HG02798 (cell line): ENCODE measurements around the gene PRRC2C.

ENCODE experiments used
- ATAC-seq: cut with Tn5 transposase; IDR thresholded peaks from one replicate; pipeline ENCODE4 v1.9.1; 2021; ENCODE audit warnings: mild to moderate bottlenecking; ENCODE audit not compliant: unreplicated experiment, poor library complexity

PRRC2C gene

DNA sequence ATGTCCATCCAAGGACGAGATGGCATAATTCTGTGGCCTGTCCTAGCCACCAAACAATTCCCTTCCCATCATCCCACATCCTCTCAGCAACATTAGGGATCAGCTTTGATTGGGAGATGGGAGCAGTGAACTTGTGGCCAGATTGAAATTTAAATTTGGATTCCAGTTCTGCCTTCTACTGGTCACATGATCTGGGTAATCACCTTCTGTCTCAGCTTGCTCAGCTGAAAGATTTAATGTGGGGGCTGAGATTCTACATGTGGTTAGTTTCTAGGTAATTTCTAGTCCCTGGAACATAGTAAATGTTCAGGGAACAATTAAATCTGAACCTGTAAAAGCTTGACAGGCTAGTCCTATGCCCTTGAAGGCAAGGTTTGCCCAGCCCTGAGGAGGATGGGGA is 139.9 kb downstream of the PRRC2C start:
- ATAC-seq: no peak

DNA sequence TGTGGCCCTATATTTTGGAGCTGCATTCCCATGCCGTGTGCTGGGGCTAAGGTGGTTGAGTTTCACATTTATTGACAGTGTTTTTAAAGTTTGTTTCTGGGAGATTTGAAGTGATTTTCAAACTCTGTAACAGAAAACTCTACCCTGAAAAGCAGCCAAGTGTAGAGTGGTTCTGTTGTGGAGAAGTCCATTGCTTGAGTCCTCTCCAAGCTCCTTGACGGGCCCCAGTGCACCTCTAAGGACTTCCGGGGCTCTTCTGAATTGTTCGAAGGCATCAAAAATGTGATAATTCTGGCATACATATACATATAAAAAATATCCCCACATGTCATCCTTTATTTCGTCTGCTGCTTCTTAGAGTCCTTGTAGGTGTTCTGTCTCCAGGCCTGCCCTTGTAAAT is 141.7 kb downstream of the PRRC2C start:
- ATAC-seq: no peak

DNA sequence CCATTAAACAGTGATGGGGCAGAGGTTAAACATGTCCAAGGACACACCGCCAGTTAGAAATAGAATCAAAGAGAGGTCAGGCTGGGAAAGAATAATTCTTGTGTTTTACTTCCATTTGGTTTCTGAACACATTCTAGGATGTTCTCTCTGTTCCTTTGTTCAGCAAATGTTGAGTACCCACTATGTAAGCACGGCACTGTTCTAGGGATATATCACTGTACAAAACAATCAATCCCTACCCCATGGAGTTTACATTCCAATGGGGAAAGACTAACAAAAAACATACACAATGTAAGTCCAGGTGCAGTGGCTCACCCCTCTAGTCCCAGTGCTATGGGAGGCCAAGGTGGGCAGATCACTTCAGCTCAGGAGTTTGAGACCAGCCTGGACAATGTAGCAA is 142.9 kb downstream of the PRRC2C start:
- ATAC-seq: no peak

DNA sequence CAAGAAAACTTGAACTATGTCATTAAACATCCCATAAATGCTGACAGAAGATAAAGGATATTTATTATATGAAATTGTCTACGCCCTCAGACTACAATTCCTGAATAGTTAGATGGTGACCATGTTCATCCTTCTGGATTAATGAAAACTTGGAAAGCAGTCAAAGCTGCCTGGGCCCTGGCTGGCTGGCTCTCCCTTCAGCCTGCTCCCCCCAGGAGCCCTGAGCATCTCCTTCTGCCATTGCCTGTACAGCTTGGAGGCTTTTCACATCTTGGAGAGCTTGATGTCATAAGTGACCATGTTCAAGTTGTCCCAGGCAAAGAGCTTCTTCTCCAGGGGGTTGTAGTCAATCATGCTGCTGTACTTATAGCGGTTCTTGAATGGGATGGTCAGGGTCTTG is 150.3 kb downstream of the PRRC2C start:
- no peak for ATAC-seq

DNA sequence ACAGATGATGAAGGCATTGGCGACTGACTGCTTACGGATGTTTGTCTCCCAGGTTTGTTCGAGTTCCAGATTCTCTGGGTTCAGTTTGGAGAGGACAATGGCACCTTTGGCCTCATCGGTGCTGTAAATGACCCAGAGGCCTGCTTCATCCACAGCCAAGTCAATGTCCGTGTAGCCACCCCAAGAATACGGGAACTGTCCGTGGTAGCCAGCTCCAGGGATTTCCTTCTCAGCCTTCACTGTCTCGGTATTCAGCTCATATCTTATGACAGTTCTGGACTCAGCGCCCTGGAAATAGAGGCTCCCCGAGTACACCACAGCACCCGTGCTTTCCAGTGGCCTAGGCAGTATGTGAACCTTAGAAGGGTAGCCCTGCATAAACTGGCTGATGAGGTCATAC is 150.8 kb downstream of the PRRC2C start:
- no peak for ATAC-seq

DNA sequence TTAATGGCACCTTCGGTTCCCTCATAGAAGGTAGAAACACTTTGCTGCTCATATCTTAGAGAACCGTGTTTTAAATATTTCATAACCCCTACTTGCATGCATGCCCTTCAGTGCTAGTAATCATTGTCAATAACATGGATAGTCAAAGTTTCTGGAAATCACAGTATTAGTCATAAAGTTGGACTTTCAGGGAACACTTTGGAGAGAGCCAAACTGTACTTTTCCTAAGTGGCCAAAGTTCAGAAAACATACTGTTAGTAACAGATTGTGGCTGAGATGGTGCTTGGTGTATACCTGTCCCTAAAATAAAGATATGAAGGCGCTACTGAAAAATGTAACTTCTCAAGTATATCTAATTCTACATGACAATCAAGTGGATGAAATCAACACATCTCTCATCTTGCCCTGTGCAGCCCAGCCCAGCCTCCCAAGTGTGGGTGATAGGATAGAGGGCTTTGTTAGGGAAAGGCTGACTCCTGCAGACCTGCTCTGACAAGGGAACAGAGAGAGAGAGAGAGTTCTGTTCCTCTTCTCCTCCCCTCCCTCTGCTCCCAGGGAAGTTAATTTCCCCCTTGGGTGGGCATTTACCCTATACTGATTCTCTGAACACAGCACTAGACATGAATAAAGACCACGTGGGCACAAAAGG is 152.7 kb downstream of the PRRC2C start:
- ATAC-seq: no peak

DNA sequence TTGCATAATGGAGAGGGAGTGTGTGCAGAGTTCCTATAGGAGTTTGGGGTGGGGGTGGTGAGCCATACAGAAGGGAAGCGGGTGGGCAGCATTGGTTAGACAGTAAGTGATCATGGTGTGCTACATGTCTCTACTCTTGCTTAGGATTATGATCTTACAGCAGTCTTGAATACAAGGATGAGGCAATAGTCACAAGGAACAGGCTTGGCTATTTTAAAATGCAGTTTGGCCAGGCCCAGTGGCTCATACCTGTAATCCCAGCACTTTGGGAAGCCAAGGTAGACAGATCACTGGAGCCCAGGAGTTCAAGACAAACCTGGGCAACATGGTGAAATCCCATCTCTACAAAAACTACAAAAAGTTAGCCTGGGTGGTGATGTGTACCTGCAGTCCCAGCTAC is 154.9 kb downstream of the PRRC2C start:
- no peak for ATAC-seq

DNA sequence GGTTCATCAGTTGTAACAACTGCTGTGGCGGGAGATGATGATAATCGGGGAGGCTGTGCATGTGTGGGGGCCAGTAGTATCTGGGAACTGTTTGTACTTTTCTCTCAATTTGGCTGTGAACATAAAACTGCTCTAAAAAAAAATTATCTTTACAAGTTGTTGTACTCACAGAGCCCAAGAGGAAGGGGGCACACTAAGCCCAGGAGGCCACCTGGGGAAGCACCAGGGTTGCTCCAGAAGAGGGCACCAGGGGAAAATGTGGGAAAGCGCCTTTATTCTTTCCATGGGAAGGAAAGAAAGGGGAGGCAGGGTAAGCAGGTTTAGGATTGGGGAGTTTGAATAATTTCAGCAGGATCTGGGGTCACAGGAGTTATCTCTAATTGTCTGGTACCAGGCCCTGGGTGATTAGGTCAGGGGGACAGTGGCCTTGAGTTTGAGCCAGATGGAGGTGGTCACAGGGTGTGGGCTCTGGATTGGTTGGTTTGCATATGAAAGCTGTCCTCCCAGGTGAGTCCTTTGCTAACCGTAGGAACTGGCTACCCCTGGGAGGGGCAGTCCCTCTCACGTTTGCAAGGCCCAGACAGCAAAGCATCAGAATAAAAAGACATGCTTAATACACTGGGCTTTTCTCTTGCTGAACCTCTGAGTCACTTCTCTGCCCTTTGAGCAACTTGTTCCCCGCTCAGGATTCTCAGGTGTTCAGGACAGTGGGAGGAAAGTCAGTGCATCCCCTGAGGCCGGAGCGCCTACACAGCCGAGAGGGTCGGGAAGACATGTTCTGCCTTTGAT is 155.9 kb downstream of the PRRC2C start:
- no peak for ATAC-seq

DNA sequence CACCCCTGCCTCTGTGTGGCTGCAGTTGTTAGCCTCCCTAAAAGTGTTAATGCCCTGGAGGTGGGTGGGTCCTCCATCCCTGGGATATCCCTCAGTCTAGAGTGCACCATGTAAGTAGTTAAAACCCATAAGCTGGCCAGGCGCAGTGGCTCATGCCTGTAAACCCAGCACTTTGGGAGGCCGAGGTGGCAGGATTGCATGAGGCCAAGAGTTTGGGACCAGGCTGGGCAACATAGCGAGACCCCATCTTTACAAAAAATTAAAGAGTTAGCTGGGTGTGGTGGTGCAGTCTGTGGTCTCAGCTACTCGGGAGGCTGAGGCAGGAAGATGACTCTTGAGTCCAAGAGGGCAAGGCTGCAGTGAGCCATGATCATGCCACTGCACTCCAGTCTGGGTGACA is 156.9 kb downstream of the PRRC2C start:
- ATAC-seq: no peak
